GM19324 (cell line): Measurements from ENCODE around the gene BRD4.
"Not testable (repeated sequence)": the region's sequence is repeated elsewhere in the genome, so short reads cannot be mapped to it uniquely, and the experiment has no call there.

Experiments used
- ATAC-seq: cut with Tn5 transposase; IDR thresholded peaks from one replicate; pipeline ENCODE4 v1.9.1; 2021; ENCODE audit warnings: mild to moderate bottlenecking, moderate library complexity; ENCODE audit not compliant: unreplicated experiment, low FRiP score

Gene BRD4

GRCh38 chr19:15332311-15332996 lies at the start of gene BRD4:
Gene BRD4, minus strand, starts transcription at chr19:15332539. Its CDS starts 59,440 bp downstream, at chr19:15273099.
- ATAC-seq, result peak; percentile 51

DNA sequence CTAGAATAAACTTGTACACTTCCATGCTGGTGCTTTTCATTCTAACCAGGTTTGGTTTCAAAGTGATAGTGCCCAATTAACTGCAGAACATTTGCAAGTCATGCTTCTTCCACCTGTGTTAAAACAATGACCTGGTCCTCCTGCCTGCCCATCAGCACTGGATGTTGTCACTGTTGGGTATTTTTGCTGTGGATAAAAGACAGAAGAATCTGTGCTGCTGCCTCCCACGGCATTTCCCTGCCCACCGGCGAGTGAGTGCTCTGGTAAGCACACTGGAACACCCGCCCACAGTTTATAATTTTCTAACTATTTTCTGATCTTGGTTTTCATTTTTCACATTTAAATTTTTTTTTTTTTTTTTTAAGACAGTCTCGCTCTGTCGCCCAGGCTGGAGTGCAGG lies 49.5 kb upstream of the BRD4 start:
- ATAC-seq, result no peak

DNA sequence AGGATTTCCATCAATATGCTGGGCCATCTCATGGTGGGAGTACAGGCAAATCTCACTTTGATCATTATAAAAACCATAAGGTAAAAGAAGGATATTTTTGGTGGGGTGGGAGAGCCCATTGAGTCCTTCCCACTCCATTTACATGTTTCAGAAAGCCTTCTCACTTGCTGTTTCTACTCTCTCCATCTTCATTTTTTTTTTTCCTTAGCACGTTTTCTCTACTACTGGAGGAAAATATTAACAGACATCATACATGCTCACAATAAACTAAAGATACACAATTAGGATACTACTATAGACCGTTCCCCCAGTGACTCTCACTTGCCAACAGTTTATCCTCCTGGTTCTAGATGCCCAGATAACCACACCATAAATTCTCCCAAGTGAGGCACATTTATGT lies 49.1 kb upstream of the BRD4 start:
- no peak for ATAC-seq

DNA sequence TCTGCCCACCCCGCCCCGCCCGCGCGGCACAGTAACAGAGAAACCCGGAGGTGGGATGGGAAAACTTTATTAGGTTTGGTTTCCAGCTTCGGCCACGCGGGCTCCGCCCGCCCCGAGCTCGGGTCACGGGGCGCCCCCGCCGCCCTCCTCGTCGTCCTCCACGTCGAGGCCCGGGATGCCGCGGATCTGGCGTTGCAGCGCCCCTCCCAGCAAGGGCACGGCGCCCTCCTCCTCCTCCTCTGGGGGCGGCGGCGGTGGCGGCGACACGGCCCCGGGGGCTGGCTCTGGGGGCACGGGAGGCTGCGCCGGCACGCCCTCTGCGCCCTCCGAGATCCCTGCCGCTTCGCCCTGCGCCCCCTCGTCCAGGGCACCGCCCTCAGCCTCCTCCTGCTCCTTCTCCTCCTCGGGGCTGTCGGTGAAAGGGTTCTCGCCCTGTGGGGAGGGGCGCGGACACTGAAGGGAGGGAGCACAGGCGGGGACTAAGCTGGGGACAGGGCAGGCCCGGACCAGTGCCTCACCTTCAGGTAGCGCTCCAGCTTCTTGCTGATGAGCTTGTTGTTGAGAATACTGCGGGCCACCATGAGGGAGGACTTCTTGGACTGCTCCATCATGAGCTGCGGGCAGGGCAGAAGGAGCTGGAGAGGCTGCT lies 47.8 kb upstream of the BRD4 start:
- ATAC-seq, result peak; percentile 20

DNA sequence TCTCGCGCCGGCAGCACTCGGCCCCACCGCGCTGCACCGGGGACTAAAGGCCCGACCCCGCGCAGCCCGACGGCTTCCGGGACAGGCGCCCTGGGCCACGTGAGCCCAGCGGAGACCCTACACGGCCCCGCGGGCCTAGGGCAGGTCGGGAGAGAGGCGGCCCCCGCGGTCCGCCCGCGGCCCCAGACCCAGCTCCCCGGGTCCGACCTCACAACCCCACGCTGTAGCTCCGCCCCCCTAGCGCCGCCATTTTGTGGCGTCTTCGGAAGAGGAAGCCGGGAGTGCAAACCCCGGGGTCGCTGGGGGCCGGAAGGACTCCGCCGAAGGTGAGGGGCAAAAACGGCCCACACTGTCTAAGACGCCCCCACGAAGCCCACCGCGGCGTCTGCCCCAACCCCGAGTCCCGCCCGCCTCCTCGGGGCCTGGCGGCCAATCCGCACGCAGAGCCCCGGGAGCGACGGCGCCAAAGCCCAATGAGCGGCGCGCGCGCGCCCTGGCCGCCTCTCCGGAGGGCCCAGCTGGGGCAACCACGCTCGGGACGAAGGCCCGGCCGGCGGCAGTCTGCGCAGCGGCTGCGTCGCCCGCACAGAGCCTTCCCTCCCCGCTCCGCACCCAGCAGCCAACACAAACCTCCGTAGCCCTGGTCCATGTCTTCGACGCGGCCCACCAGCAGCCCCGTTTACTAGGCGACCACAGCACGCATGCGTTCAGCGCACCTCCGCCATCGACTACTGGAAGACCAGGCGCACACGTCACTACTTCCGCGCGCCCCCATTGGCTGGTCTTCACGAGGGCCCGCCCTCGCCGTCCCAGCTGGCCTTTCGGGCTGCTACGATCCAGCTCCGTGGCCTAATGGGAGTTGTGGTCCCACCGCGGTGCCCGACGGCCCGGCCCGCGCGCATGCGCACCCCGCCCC lies 47.0 kb upstream of the BRD4 start, which contains the start of gene AKAP8:
Gene AKAP8, minus strand, starts transcription at position 705 of the 916 bp plus-strand sequence. Its CDS starts 56 bp downstream, at position 649.
- ATAC-seq, result peak; percentile 90

DNA sequence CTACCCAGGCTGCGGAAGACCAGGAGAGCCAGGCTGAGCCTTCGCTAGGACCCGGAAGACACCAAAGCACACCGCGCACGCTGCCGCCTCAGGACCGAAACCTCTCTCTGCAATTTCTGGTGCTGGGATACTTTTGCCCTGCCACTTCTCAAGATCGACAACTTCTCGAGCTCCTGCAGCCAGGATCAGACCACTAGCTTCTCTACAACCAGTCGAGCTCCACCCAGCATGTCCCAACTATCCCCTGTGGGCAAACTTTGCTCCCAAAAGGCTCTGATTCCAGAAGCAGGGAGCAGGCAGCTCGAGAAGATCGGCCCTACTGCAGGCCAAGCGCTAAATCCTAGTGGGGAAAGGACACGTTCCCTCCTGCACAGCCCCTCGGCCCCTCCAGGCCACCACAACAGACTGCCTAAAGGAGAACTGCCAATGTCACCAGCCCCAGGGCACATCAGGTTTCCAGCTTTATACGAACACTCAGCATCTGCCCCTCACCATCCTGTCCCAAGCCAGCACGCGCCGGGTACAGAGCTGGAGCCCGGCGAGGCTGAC lies 46.3 kb upstream of the BRD4 start:
- no peak for ATAC-seq

GRCh38 chr19:15374796-15375440 lies 42.6 kb upstream of the BRD4 start:
- no peak for ATAC-seq

DNA sequence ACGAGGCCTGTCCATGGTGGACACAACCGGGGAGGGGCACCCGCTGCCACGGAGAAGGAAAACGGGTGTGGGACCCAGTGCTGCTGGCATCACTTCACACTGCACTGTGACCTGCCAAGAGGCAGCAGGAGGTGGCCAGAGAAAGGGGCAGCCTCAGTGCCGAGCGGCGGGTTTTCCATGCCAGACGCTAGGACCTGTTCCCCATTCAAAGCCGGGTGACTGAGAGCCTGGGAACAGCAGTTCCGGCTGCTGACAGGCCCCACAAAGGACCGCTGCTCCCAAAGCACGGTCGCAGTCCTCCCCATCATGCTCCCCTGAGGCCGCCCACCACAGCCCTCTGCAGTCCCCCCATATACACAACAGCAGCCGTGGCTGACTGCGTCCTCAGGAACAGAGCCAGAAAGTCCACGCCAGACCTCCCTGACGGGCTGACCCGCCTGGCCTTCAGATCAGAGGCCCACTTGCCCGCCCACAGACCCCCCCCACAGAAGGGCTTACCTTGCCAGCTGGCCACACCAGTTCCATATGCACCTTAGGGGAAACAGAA lies 41.8 kb upstream of the BRD4 start:
- ATAC-seq, result no peak

- ATAC-seq, result no peak
Observed at GRCh38 chr19:15373644-15374043, 41.3 kb upstream of the BRD4 start.

GRCh38 chr19:15372891-15373301 lies 40.6 kb upstream of the BRD4 start:
- no peak for ATAC-seq

- no peak for ATAC-seq
Observed at GRCh38 chr19:15372470-15372869, 40.1 kb upstream of the BRD4 start.

GRCh38 chr19:15371786-15372380 lies 39.5 kb upstream of the BRD4 start:
- ATAC-seq, result no peak

DNA sequence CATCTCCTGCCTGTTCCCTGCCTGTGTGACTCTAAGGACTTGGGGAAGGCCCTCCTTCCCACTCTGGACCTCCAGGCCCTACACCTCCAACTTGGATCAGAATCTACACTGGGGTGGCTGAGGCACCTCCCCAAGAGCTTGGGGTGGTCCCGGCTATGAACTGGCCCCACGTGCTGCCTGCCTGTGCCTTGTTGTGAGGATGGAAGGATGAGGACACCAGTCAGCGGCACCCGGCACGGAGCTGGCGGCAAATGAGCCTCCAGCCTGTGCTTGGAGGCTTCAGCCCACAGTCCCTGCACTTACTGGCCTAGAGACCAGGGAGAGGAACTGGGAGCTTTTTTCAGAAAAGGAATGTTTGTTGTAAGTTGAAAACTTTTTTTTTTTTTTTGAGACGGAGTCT lies 38.8 kb upstream of the BRD4 start:
- no peak for ATAC-seq

DNA sequence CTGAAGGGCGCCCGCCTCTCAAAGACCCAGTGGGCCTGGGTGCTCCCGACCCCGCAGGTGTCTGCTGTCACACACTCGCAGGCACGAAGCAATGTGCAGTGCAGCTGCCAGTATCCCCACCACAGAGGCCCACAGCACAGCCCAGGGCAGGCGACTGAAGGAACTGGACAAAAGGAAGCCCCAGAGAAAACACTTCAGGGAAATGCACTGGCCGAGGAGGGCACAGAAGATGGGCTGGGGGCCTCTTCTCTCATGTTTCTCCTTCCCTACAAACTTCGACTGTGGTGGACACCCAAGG lies 37.2 kb upstream of the BRD4 start:
- ATAC-seq, result no peak

DNA sequence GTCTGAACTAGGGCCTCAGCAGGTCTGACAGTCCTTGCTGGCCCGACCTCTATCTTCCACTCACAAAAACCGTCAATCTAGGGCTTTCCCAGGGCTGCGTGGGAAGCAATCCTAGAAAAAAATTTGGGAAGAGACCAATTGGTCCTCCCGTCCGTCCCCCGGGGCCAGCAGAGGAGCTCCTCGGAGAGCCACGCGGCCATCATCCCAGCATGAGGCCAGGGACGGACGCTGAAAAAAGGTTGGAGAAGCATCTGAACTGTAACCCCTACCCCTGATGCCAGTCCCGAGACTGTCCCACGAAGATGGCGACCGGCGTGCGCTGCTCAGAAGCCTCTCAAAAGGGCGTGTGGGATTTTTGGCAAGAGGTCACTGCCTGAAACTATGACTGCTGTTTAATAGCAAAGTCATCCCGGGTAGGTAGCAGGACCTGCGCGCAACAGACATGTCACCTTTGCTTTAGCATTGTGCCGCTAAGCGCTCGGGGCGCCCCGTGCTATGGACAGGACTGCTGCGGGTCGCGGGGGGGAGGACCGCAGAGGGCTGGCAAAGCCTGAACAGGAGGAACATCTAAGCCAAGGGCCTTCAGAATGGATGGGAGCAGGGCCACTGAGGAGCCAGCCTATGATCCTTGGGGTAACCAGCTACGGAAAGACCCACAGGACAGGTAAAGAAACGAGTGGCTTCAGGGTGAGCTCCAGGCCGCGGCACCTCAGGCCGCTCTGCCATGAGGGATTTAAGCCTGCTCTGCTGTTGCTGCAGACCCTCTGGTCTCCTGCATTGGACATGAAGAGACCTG lies 36.7 kb upstream of the BRD4 start:
- no peak for ATAC-seq

DNA sequence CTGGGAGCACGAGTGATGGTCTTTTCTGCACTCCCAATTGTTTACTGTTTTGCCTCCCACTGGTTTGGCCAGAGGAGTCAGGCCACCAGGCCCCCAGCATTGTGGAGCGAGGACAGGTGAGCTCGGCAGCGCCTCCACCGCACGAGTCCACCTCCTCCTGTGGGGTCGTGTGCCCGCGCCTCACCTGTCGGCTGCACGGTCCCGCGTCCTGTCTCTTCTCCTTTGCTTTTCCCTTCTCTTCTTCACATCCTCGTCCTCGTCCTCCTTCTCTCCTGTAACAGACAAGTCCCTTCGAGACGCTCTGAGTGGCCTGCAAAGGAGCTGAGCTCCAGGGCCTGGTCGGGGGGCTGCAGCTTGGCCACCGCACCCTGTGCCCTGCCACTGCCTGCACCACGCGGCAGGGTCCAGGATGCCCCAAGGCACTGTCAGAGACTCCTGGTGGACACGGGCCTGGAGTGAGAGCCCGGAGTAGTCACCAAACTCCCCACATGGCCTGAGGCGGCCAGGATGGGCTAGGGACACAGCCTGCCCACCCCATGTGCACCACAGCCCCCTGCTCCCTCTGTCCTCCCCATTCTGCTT lies 35.8 kb upstream of the BRD4 start:
- no peak for ATAC-seq

- no peak for ATAC-seq
Observed at GRCh38 chr19:15367439-15367838, 35.1 kb upstream of the BRD4 start.

- ATAC-seq, result no peak
Observed at GRCh38 chr19:15365264-15365663, 32.9 kb upstream of the BRD4 start.

- ATAC-seq, result not testable (repeated sequence)
Observed at GRCh38 chr19:15363791-15364190, 31.5 kb upstream of the BRD4 start.
